ENCODE measurements around the gene HNF1B.
A peak's percentile ranks its signal among the peaks of the same experiment; 100 is the strongest.
"Not testable (repeated sequence)": the region's sequence is repeated elsewhere in the genome, so short reads cannot be mapped to it uniquely, and the experiment has no call there.

The HNF1B gene

GRCh38 chr17:37744961-37745800, at the start of gene HNF1B:
TSS of gene HNF1B (minus strand) at chr17:37745059. CDS start at chr17:37744884, 175 bp downstream.
- no peak for DNase-seq (ENCODE audit: low read depth)

- no peak for DNase-seq (ENCODE audit: low read depth)
Measured at GRCh38 chr17:37792787-37793186, 47.9 kb upstream of the HNF1B start.

DNA sequence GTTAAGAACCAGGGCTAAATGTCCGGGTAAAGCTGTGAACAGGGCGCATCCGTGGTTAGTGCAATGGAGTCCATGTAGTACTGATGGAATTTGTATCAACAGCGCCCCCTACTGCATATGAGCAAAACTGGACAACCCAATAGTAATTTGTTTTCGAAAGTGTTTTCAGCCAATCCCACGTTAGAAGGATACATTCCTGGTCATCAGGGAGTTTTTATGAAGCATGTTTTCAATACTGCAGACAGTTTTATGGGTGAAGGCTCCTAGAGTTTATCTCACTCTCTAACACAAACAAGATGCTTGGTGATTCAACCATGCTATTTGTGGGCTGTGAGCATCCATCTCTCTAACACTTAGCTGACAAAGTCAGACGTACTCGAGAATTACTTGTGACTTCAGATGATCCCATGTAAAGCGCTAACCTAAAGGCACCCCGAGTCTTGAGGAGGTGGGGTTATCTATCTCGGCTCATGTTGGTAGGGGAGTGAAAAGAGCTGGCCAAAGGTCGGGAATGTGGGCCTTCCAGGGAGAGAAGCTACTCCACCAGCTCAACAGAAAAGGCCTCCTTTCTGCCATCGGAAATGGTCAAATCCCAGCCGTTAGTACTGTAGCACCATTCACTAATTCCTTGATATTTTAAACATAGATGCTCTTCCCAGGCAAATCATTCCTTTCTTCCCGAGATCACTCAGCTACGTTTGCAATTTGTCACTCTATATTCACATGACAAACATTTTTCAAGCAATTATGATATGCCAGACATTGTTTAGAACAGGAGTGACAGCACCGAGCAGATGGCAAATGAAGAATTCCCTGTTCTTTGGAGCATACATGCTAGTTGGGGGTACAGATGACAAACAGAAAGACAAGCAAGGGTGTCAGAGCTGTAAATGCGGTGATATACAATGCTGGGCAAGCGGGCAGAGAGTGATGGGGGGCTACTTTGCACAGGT, 46.9 kb upstream of the HNF1B start:
- peak; percentile 24 for DNase-seq (ENCODE audit: low read depth)

DNA sequence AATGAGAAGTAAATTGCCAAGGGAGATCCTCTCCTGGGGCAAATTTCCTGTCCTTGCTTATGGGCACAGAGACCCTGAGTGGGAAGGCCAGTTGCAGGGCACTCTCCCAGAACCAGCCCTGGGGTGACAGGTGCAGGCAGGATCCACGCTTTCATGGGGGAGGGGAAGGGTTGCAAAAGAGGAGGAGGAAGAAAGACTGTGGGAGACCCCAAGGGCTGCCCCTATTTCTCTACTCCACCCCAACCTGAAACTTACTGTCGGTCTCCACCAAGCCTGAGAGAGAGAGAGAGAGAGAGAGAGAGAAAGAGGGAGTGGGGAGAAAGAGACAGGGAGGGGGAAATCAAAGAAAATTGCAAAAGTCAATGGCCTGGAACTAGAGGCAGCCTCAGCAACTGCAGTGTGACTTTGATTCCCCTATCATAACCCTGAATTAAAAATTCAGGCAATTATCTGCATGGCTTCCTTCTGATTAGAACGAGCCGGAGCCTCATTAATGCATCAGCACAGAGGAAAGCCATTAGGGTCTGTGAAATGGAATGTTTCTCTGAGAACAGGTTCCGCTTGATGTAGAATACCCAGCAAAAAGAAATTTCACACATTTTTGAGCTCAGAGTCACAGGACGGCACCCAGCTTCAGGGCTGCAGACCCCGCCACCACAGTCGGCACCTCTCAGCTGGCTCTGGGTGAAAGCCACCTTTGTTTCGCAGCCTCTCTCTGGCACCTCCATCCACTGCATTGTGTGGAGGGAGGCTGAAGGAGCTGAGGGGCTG, 45.1 kb upstream of the HNF1B start:
- DNase-seq (ENCODE audit: low read depth): no peak

GRCh38 chr17:37789021-37789565, 44.2 kb upstream of the HNF1B start:
- no peak for DNase-seq (ENCODE audit: low read depth)

DNA sequence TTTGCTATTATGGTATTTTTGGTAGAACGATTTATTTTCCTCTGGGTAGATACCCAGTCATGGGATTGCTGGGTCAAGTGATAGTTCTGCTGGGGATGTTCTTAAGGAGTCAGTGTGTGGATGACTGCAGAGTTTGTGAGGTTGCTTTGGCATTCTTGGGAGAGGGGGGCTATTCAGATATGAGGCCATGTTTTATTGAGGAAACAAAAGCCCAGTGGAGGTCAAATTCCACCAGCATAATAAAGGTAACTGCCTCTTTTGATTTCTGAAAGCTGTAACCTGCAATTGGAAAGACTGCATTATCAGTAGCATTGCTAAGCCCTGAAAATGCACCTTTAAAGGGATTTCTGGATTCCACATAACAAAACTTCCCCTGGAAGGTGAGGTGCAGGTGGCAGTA, 43.7 kb upstream of the HNF1B start:
- DNase-seq (ENCODE audit: low read depth): no peak

GRCh38 chr17:37787055-37787757, 42.3 kb upstream of the HNF1B start:
- no peak for DNase-seq (ENCODE audit: low read depth)

DNA sequence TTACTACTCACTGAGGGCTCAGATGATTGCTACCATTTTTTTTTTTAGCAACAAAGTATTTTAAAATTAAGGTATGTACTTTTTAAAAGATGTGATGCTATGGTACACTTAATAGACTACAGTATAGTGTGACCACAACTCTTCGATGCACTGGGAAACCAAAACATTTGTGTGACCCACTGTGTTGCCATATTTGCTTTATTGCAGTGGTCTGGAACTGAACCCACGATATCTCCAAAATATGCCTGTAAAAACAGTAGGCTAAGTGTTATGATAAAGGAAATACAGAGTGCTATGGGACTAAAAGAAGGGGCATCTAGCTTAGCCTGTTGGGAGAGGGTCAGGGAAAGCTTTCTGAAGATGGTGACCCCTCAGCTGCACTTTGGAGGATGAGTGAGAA, 41.6 kb upstream of the HNF1B start:
- no peak for DNase-seq (ENCODE audit: low read depth)

- DNase-seq (ENCODE audit: low read depth): not testable (repeated sequence)
Measured at GRCh38 chr17:37782460-37782859, 37.6 kb upstream of the HNF1B start.

- no peak for DNase-seq (ENCODE audit: low read depth)
Measured at GRCh38 chr17:37781451-37781850, 36.6 kb upstream of the HNF1B start.

DNA sequence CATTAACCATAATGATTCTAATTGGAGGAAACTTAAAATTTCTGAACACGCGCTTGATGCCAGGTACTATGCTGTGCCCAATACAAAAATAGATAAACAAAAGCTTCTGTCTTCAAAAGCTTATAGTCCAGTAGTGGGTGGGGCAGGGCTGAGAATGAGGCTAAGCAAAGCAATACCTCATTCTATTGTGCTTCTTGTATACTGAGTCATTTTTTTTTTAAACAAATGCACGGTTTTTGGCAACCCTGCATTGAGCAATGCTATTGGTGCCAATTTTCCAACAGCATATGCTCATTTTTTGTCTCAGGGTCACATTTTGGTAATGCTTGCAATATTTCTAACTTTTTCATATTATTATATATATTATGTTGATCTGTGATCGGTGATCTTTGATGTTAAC, 34.7 kb upstream of the HNF1B start:
- DNase-seq (ENCODE audit: low read depth): no peak

DNA sequence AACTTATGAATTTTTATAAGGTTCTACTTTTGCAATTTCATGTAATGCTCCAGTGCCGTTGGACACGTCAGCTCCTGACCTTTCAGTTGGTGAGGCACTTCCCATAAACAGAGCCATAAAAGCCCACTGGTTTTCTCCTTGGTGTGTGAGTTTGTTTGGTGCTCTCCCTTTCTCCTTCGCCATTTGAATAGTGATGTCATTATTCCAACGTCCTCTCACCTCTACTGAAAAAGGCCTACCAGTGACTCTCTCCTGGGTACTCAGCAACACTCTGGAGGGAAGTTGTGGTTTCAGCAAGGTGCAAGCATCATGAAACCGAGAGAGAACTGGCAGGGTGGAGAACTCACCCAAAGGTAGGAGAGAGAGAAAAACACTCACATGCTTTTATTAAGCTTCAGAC, 29.6 kb upstream of the HNF1B start:
- no peak for DNase-seq (ENCODE audit: low read depth)

- no peak for DNase-seq (ENCODE audit: low read depth)
Measured at GRCh38 chr17:37772982-37773381, 28.1 kb upstream of the HNF1B start.

- DNase-seq (ENCODE audit: low read depth): no peak
Measured at GRCh38 chr17:37770631-37771518, 26.0 kb upstream of the HNF1B start.

DNA sequence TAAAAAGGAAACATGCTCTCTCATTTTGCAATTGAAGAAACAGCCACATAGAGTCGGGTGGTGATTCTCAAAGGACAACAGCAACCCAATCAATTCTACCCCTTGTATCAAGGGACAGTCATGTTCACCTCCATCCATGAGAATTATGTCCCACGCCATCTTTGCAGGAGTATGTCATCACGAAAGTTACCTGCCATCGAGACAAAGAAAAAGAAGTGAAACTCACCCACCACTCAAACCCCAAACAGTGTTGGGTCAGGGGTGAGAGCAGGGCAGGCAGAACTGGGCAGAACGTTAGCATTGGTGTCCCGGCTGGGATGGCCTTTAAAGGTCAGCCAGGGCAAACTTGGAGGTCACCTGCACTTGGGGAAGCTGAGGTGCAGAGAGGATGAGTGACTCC, 24.2 kb upstream of the HNF1B start:
- no peak for DNase-seq (ENCODE audit: low read depth)

GRCh38 chr17:37768438-37768837, 23.6 kb upstream of the HNF1B start:
- no peak for DNase-seq (ENCODE audit: low read depth)

DNA sequence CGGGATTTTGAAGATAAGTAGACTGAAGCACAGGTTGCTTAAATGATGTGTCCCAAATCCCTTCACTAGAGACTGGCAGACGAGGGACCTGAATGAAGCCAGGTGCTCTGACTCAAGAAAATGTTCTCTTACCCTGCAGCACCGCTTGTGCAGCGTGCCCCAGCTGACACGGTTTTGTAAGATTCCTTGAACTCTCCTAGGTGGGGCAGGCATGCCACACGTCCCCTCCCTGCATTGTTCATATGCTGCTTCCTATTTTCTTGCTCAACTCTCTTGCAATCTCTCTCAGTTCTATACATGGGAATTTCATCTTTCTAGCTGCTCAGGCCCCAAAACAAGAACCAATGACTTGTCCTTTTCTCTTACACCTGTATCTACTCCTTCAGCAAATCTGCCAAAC, 22.1 kb upstream of the HNF1B start:
- DNase-seq (ENCODE audit: low read depth): no peak

DNA sequence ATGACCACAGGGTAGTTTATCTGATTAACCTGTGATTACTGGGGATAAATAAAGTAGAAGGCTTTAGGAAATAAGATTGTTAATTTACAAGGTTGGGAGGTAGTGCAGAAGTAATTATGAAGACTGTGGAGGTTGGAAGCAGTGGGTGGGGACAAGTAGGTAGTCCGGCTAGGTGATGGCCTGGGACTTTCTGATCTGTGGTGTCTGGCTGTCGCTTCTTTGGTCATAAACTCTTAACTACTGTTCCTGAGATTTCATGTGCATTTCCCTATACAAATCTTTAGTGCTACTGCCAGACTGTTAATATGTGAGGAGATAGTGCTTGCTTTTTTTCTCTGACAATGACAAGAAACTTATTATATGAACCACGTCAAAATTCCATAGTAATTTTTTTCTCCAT, 19.5 kb upstream of the HNF1B start:
- no peak for DNase-seq (ENCODE audit: low read depth)

- no peak for DNase-seq (ENCODE audit: low read depth)
Measured at GRCh38 chr17:37762666-37763065, 17.8 kb upstream of the HNF1B start.

- no peak for DNase-seq (ENCODE audit: low read depth)
Measured at GRCh38 chr17:37761961-37762360, 17.1 kb upstream of the HNF1B start.
